ENCODE results near the gene NGLY1.

Gene NGLY1

DNA sequence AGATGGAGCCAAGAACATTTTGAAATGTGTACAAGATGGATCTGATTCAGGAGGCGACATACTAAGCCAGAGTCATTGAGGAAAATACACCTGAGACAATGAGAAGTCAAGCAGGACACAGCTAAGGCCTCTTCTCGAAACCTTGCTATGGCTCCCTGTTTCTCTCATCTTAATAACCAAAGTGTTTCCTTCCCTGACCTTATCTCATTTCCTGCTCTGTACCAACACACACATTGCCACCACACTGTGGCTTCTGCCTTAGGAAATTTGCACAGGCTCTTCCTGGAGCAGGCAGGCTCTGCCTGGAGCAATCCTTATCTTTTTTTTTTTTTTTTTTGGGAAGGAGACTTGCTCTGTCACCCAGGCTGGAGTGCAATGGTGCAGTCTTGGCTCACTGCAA is 43.3 kb upstream of the NGLY1 start:
- no peak for DNase-seq
- no peak overlapping the region for H2AFZ ChIP-seq (ENCODE audit: low read length)
- H3K4me3 ChIP-seq (ENCODE audit: low read length), result no peak overlapping the region

DNA sequence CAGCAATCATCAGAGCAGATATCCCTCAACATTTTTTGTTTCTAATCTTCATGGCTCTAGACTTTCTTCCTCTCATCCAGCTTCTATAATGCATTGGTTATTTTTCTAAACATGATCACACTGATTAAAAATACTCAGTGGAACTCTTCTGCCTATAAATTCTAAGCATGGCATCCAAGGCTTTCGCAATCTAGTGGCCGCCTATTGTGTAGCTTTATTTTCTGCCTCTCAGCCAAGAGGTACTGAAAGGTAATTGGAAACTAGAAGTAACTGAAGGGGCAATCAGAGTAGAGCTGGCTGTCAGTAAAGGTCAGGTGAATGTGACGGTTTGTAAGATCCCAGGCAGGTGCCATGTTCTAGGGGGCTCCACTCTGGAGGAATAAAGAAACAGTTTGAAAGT is 40.1 kb upstream of the NGLY1 start:
- DNase-seq, result no peak
- H3K4me3 ChIP-seq (ENCODE audit: low read length), result no peak overlapping the region
- H3K36me3 ChIP-seq (replicated peaks; ENCODE audit: insufficient read depth, low read length), result no peaks in the 10 kb centered on the region
- no peak overlapping the region for H3K27ac ChIP-seq (ENCODE audit: low read length)
- no peaks in the 10 kb centered on the region for H3K9me3 ChIP-seq (replicated peaks; ENCODE audit: insufficient read depth, low read length)
- H3K9ac ChIP-seq (ENCODE audit: low read length), result no peak overlapping the region
- no peaks in the 10 kb centered on the region for H3K79me2 ChIP-seq (ENCODE audit: low read length)
- H3K9me2 ChIP-seq (replicated peaks; ENCODE audit: insufficient read depth, low read length), result no peaks in the 10 kb centered on the region
- H3K4me1 ChIP-seq (ENCODE audit: low read length), result peaks cover 25% of the 10 kb centered on the region
- TF ChIP-seq EZH2 (optimal IDR thresholded peaks at IDR 0.05; ENCODE audit: low read depth, low read length) (no peak), EZH2phosphoT487 (IDR thresholded peaks at IDR 0.05; ENCODE audit: low read length) (no peak)
- no peak overlapping the region for H3K4me2 ChIP-seq (ENCODE audit: low read depth, low read length)
- no peaks in the 10 kb centered on the region for H4K20me1 ChIP-seq (ENCODE audit: insufficient read depth, low read length)
- H3F3A ChIP-seq (ENCODE audit: insufficient read depth, low read length), result peaks cover 4% of the 10 kb centered on the region; the same call in 1 of the 2 replicates
- no peaks in the 10 kb centered on the region for H3K27me3 ChIP-seq (replicated peaks; ENCODE audit: insufficient read depth, low read length)
- H2AFZ ChIP-seq (ENCODE audit: low read length), result no peak overlapping the region

More for the DNA sequence above, 43.3 kb upstream of the NGLY1 start:
- no peak overlapping the region for H3K4me2 ChIP-seq (ENCODE audit: low read depth, low read length)
- peaks cover 23% of the 10 kb centered on the region for H3K4me1 ChIP-seq (ENCODE audit: low read length)
- TF ChIP-seq EZH2phosphoT487 (IDR thresholded peaks at IDR 0.05; ENCODE audit: low read length) (no peak), EZH2 (optimal IDR thresholded peaks at IDR 0.05; ENCODE audit: low read depth, low read length) (no peak)
- TF ChIP-seq, protein P1, sequence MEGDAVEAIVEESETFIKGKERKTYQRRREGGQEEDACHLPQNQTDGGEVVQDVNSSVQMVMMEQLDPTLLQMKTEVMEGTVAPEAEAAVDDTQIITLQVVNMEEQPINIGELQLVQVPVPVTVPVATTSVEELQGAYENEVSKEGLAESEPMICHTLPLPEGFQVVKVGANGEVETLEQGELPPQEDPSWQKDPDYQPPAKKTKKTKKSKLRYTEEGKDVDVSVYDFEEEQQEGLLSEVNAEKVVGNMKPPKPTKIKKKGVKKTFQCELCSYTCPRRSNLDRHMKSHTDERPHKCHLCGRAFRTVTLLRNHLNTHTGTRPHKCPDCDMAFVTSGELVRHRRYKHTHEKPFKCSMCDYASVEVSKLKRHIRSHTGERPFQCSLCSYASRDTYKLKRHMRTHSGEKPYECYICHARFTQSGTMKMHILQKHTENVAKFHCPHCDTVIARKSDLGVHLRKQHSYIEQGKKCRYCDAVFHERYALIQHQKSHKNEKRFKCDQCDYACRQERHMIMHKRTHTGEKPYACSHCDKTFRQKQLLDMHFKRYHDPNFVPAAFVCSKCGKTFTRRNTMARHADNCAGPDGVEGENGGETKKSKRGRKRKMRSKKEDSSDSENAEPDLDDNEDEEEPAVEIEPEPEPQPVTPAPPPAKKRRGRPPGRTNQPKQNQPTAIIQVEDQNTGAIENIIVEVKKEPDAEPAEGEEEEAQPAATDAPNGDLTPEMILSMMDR (IDR thresholded peaks at IDR 0.05; ENCODE audit: low read length), result no peak
- no peaks in the 10 kb centered on the region for H3K27me3 ChIP-seq (replicated peaks; ENCODE audit: insufficient read depth, low read length)
- no peaks in the 10 kb centered on the region for H3K9me2 ChIP-seq (replicated peaks; ENCODE audit: insufficient read depth, low read length)
- no peak overlapping the region for H3K9ac ChIP-seq (ENCODE audit: low read length)
- no peaks in the 10 kb centered on the region for H3K36me3 ChIP-seq (replicated peaks; ENCODE audit: insufficient read depth, low read length)
- peaks cover 16% of the 10 kb centered on the region for H3F3A ChIP-seq (ENCODE audit: insufficient read depth, low read length)
- H4K20me1 ChIP-seq (ENCODE audit: insufficient read depth, low read length), result no peaks in the 10 kb centered on the region
- no peaks in the 10 kb centered on the region for H3K9me3 ChIP-seq (replicated peaks; ENCODE audit: insufficient read depth, low read length)
- no peaks in the 10 kb centered on the region for H3K79me2 ChIP-seq (ENCODE audit: low read length)
- H3K27ac ChIP-seq (ENCODE audit: low read length), result no peak overlapping the region

DNA sequence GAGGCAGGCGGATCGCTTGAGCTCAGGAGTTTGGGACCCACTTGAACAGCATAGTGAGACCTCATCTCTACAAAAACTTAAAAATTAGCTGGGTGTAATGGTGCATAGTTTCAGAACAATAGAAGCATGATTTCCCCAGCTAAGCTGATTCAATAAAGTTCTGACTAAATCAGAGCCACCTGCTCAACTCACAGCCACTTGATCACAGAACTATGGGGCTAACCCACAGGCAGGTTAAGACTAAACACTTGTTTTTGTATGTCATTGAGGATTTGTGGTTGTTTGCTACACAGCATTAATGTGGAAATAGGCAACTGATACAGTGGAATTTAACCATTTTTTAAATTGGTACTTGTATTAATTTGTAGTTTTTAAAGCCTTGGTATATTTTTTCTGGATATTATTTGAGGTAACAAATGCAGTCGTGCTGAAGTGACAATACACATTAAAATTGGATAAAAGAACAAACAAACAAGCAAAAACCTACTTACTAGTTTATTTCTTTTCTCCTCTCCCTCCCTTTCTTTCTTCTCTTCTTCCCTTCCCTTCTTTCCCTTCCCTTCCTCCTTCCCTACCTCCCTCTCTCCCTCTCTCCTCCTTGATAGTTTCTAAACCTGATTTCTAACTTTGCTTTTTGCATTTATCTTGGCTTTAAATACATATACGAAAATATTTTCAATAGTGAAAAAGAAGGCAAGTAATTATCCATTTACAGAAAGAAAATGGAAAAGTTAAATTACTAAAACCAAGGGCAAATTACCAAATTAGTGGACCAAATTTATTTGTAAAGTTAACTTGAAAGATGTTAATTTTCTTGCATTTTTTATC is 38.7 kb upstream of the NGLY1 start:
- H3K4me1 ChIP-seq (ENCODE audit: low read length), result peaks cover 32% of the 10 kb centered on the region
- no peak for DNase-seq

More for the DNA sequence above, 38.7 kb upstream of the NGLY1 start:
- H3K27ac ChIP-seq (ENCODE audit: low read length), result no peak overlapping the region
- H3K9me2 ChIP-seq (replicated peaks; ENCODE audit: insufficient read depth, low read length), result no peaks in the 10 kb centered on the region
- H3K27me3 ChIP-seq (replicated peaks; ENCODE audit: insufficient read depth, low read length), result no peaks in the 10 kb centered on the region
- H3F3A ChIP-seq (ENCODE audit: insufficient read depth, low read length), result peaks cover 4% of the 10 kb centered on the region; the same call in 1 of the 2 replicates
- H3K9ac ChIP-seq (ENCODE audit: low read length), result no peak overlapping the region
- no peaks in the 10 kb centered on the region for H4K20me1 ChIP-seq (ENCODE audit: insufficient read depth, low read length)
- no peaks in the 10 kb centered on the region for H3K79me2 ChIP-seq (ENCODE audit: low read length)
- no peaks in the 10 kb centered on the region for H3K36me3 ChIP-seq (replicated peaks; ENCODE audit: insufficient read depth, low read length)
- H3K4me3 ChIP-seq (ENCODE audit: low read length), result no peak overlapping the region
- H3K9me3 ChIP-seq (replicated peaks; ENCODE audit: insufficient read depth, low read length), result no peaks in the 10 kb centered on the region
- H3K4me2 ChIP-seq (ENCODE audit: low read depth, low read length), result no peak overlapping the region
- H2AFZ ChIP-seq (ENCODE audit: low read length), result no peak overlapping the region
- TF ChIP-seq EZH2phosphoT487 (IDR thresholded peaks at IDR 0.05; ENCODE audit: low read length), result no peak
- TF ChIP-seq EZH2 (optimal IDR thresholded peaks at IDR 0.05; ENCODE audit: low read depth, low read length), result no peak
- TF ChIP-seq, protein P1 (IDR thresholded peaks at IDR 0.05; ENCODE audit: low read length), result no peak

Measured in MM.1S (cell line).